Measurements from ENCODE around the gene CTNNBL1.

CTNNBL1 gene

DNA sequence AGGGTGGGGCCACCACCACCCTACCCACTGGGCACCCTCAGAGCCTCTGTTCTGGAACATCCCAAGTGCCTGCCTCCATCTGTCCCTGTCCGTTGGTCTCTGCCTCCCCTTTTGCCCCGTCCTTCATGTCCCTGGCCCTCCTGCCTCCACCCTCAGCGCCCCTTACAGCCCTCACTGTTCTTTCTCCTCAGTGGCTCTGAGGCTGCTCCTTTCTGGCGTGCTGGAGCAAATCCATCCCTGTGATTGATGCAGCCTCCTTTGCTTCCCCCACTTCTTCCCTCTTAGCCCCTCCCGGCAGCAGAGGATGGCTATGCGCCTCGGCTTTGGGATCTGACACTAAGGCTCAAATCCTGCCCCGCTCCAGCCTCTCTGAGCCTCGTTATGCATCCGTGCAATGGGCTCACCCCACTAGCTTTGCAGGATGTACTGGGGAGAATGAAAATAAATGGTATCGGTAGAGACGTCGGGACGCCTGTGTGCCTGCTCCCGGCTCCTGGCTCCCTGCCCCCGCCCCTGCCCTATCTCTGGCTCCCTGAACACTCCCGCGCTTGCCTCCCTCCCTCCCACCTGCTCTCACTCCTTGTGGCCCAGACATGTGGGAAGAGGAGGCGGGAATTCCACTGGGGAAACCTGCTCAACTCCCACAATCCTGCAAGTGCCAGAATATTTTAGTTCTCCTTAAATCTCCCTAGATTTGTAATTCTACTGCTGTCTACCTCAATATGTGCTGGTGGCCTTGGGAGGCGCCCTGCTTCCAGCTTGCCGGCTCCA, 222.2 kb downstream of the CTNNBL1 start:
- DNase-seq (ENCODE audit: low read depth in 3 of 3) = no peak

DNA sequence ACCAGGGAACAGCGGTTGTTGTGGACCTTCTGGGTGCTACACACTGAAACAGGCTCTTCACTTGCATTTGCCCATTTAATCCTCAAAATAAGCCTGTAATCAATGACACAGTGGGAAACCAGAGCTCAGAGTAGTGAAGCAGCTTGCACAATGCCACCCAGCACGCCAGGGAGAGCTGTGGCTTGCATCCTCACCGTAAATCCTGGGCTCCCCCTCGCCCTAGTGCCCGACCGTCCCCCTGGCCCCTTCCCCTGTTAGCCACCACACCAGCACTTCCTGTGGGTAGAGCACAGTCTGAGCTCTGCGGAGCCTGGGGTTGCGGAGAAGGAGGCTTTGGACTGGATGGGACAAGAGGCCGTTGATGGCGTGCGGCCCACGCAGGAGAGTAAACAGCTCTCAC, 223.6 kb downstream of the CTNNBL1 start:
- no peak for DNase-seq (ENCODE audit: low read depth in 3 of 3)

DNA sequence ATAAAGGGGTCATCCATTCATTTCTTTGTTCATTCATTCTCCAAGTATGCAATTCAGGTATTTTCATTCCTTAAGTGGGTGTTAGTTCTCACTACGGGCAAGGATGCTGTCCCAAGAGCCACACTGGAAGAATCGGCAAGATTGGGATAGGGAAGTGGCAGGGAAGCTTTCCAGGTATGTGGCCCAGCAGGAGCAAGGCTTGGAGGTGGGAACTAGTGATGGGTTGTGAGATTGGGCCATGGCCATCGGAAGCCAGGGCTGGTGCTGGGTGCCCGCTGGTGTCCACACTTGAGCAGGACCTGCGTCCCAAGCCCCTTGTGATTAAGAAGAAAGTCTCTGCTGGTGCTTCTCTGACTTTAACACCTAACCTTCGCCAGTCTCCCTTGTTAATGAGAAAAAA, 224.2 kb downstream of the CTNNBL1 start:
- no peak for DNase-seq (ENCODE audit: low read depth in 3 of 3)

DNA sequence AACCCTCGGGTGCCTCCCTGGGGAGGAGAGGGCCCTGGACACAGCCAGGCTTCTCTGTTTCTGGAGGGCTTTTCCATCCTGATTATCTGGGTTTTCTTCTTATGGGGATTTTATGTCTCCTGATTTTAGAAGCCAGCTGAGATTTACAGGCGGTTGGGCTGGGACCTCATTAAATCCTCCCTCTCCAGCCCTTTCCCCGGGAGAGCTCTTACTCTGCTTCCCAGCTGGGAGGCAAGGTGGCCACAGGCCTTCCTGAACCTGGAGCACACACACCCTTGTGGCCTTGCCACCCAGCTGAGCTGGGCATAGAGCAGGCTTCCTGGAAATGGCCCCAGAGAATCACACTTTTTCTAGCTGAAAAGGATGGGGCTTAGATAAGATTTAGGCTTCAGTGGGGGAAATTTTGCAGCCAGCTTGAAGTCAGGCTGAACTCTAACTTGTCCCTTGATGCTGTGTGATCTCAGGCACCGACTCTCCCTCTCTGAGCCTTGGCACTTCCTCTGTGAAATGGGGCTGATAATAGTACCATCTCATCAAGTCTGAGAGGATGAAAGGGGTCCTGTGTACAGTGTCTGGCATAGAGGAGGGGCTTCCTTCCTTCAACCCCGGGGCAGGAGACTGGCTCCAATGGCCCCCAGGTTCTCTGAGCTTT, 225.7 kb downstream of the CTNNBL1 start:
- DNase-seq (ENCODE audit: low read depth in 3 of 3) = no peak

DNA sequence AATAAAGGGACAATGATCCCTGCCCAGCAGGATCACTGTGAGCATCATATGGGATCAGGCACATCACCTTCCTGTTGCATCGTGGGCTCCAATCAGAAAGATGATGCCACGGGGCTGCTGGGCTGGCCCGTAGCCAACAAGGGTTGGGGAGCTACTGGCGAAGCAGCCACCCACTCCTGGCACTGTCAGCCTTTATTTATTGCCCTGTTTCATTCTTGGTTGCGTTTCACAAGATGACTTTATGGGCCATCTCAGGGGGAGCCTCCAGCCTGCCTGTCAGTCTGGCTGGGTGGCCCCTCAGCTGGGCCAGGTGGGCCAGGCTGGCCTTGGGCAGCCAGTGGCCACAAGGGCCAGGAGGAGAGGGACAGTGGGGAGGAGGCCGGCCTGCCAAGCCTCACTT, 226.4 kb downstream of the CTNNBL1 start:
- DNase-seq (ENCODE audit: low read depth in 3 of 3) = no peak

DNA sequence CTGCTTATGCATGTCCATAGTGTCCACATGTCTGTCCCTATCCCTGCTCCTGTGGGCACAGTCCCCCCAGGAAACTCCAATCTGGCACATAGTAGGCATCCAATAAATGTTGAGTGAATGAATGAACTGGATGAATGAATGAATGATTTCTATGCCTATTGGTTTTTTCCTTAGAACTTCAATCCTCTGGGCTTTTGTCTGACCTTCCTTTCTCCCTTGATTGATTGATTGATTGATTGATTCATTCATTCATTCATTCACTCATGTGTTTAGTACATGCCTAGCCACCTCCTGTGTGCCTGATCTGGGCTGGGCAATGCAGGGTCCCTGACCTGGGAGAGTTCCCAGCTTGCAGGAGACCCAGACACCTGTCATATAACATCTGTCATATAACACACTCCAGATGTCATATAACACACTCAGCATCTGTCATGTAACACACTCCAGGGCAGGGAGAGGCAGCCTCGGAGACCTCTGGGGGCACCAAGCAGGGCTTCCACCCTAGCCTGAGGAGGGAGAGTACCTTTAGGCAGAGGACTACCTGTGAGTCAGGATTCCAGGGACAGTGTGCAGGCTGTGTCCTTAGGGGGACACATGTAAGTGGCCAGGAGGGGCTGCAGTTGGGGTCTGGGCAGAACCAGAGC, 227.0 kb downstream of the CTNNBL1 start:
- no peak for DNase-seq (ENCODE audit: low read depth in 3 of 3)

DNA sequence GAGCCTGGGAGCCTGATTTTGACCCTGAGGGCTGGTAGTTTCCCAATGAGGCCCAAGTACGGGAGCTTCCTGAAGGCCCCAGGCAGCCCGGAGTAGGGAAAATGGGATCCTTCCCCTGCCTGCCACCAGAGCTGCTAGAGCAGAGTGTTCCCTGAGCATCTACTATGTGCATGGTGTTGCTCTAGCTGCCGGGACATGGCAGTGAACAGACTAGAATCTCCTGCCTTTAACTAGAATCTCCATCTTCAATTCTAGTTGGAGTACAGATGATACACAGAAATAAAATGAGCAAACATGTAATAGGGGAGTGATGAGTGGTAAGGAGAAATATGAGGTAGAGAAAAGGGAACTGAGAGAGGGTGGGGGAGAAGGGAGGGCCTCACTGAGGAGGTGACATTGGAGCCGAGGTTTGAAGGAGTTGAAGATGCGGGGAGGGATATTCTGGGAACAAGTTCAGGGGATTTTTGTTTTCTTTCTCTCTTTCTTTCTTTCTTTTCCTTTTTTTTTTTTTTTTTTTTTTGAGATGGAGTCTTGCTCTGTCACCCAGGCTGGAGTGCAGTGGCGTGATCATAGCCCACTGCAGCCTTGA, 227.6 kb downstream of the CTNNBL1 start:
- no peak for DNase-seq (ENCODE audit: low read depth in 3 of 3)

Measured in stimulated activated CD4-positive, alpha-beta T cell treated with anti-CD3 and anti-CD28 coated beads, TNF-alpha, amount 100 ng/mL, for 24 hours (primary cell).